Glutamatergic neuron (in vitro differentiated cells): ENCODE results near the gene FBXW8. TPM values are rescaled to one million over a fixed set of nuclear protein-coding genes. Genes with fewer than 3 reads are reported as not detected.

ENCODE experiments used
- DNase-seq: peaks from one replicate; pipeline ENCODE4 v3.0.0; 2022
- H3K27ac Mint-ChIP-seq: one replicate; pipeline ENCODE4 v1.8.0; 2020; ENCODE audit warnings: mild to moderate bottlenecking, mixed read lengths, inconsistent platforms; ENCODE audit not compliant: unreplicated experiment
- H3K27me3 Mint-ChIP-seq: one replicate; pipeline ENCODE4 v1.8.0; 2020; ENCODE audit warnings: mild to moderate bottlenecking, moderate library complexity, mixed read lengths, inconsistent platforms; ENCODE audit not compliant: unreplicated experiment
- H3K36me3 Mint-ChIP-seq: one replicate; pipeline ENCODE4 v1.8.0; 2020; ENCODE audit warnings: mild to moderate bottlenecking, mixed read lengths, inconsistent platforms; ENCODE audit not compliant: unreplicated experiment
- H3K4me1 Mint-ChIP-seq: one replicate; pipeline ENCODE4 v1.8.0; 2020; ENCODE audit warnings: mild to moderate bottlenecking, low read depth, mixed read lengths, inconsistent platforms; ENCODE audit not compliant: unreplicated experiment
- H3K4me3 Mint-ChIP-seq: one replicate; pipeline ENCODE4 v1.8.0; 2020; ENCODE audit warnings: mild to moderate bottlenecking, mixed read lengths, inconsistent platforms; ENCODE audit not compliant: unreplicated experiment
- H3K9me3 Mint-ChIP-seq: one replicate; pipeline ENCODE4 v1.8.0; 2020; ENCODE audit warnings: mild to moderate bottlenecking, moderate library complexity, mixed read lengths, inconsistent platforms; ENCODE audit not compliant: unreplicated experiment
- CTCF ChIP-seq: fragments of 200-600 bp; sonication (generic); IDR thresholded peaks from one replicate; pipeline ENCODE4 v1.5.0; 2021; ENCODE audit not compliant: partially characterized antibody, unreplicated experiment
- total RNA-seq: library from RNA; stranded (reverse); fragmentation: NEBNext Ultra II Directional; extraction: Animal tissue kit (Norgen Biotek cat#: 25700); gene quantifications from one replicate; pipeline ENCODE4 v1.2.1, GENCODE V29; 2021; ENCODE audit not compliant: unreplicated experiment

The FBXW8 gene
- total RNA-seq, 1 donor from 2014 or later, result 16.2 TPM

- Mint-ChIP-seq H3K4me3 (no peak overlapping the region), H3K36me3 (peaks cover 29% of the 10 kb centered on the region), H3K27me3 (peaks cover 1% of the 10 kb centered on the region), H3K27ac (no peak overlapping the region), H3K9me3 (peaks cover 17% of the 10 kb centered on the region), H3K4me1 (no peaks in the 10 kb centered on the region)
- no peak for TF ChIP-seq CTCF
- no peak for DNase-seq
These were observed 32.9 kb downstream of the FBXW8 start for GRCh38 chr12:116943419-116944372.

- Mint-ChIP-seq H3K4me3 (no peak overlapping the region), H3K27ac (no peak overlapping the region), H3K36me3 (peaks cover 24% of the 10 kb centered on the region), H3K4me1 (peaks cover 2% of the 10 kb centered on the region), H3K27me3 (peaks cover 1% of the 10 kb centered on the region), H3K9me3 (peaks cover 14% of the 10 kb centered on the region)
- no peak for DNase-seq
- no peak for TF ChIP-seq CTCF
These were observed 35.3 kb downstream of the FBXW8 start for GRCh38 chr12:116945886-116946550.

- TF ChIP-seq CTCF, result no peak
- peaks cover 7% of the 10 kb centered on the region for H3K4me1 Mint-ChIP-seq
- H3K9me3 Mint-ChIP-seq, result peaks cover 10% of the 10 kb centered on the region
- H3K27me3 Mint-ChIP-seq, result peaks cover 1% of the 10 kb centered on the region
- H3K27ac Mint-ChIP-seq, result no peak overlapping the region
- H3K36me3 Mint-ChIP-seq, result peaks cover 12% of the 10 kb centered on the region
- no peak overlapping the region for H3K4me3 Mint-ChIP-seq
- DNase-seq, result no peak
These were observed 37.5 kb downstream of the FBXW8 start for GRCh38 chr12:116948298-116948697.

- no peak for DNase-seq
- Mint-ChIP-seq H3K4me1 (peaks cover 13% of the 10 kb centered on the region), H3K27me3 (no peaks in the 10 kb centered on the region), H3K27ac (peak overlapping the region; percentile 57), H3K4me3 (peak overlapping the region; percentile 63), H3K9me3 (peaks cover 1% of the 10 kb centered on the region), H3K36me3 (no peaks in the 10 kb centered on the region)
- no peak for TF ChIP-seq CTCF
These were observed 40.0 kb downstream of the FBXW8 start for GRCh38 chr12:116950628-116951325.
